H9 (cell line): ENCODE results near the gene RNF26. TPM values are rescaled to one million over a fixed set of nuclear protein-coding genes. Genes with fewer than 3 reads are reported as not detected.

Source experiments
- DNase-seq: peaks from one replicate; pipeline ENCODE4 v3.0.0-alpha.2; 2017
- H2AFZ ChIP-seq: one replicate; pipeline ENCODE4 v1.6.1; 2013; ENCODE audit warnings: mild to moderate bottlenecking, low read length, control low read depth, moderate library complexity
- H2AK5ac ChIP-seq: 2 replicates; pipeline ENCODE4 v1.6.1; 2013; ENCODE audit warnings: low read length, control low read depth, mixed read lengths; ENCODE audit not compliant: insufficient read length
- H2BK120ac ChIP-seq: one replicate; pipeline ENCODE4 v1.6.1; 2013; ENCODE audit warnings: low read depth, mild to moderate bottlenecking, low read length, control low read depth, inconsistent platforms; ENCODE audit not compliant: poor library complexity, severe bottlenecking
- H2BK12ac ChIP-seq: 2 replicates; pipeline ENCODE4 v1.6.1; 2013; ENCODE audit warnings: low read length, control low read depth, mixed read lengths, low read depth; ENCODE audit not compliant: insufficient read length
- H2BK15ac ChIP-seq: 2 replicates; pipeline ENCODE4 v1.6.1; 2013; ENCODE audit warnings: low read depth, low read length, control low read depth
- H2BK20ac ChIP-seq: one replicate; pipeline ENCODE4 v1.6.1; 2013; ENCODE audit warnings: low read depth, mild to moderate bottlenecking, low read length, control low read depth, inconsistent platforms; ENCODE audit not compliant: poor library complexity, severe bottlenecking
- H2BK5ac ChIP-seq: 2 replicates; pipeline ENCODE4 v1.6.1; 2013; ENCODE audit warnings: low read length, control low read depth, mixed read lengths; ENCODE audit not compliant: insufficient read length
- H3K14ac ChIP-seq: 2 replicates; pipeline ENCODE4 v1.6.1; 2013; ENCODE audit warnings: low read length, control low read depth; ENCODE audit not compliant: insufficient read depth
- H3K18ac ChIP-seq: 2 replicates; pipeline ENCODE4 v1.6.1; 2013; ENCODE audit warnings: low read depth, mild to moderate bottlenecking, mixed read lengths, low read length, control low read depth; ENCODE audit not compliant: insufficient read length
- H3K23ac ChIP-seq: 2 replicates; pipeline ENCODE4 v1.6.1; 2013; ENCODE audit warnings: low read length, control low read depth, mixed read lengths, low read depth; ENCODE audit not compliant: insufficient read length
- H3K23me2 ChIP-seq: 2 replicates; pipeline ENCODE4 v1.6.1; 2013; ENCODE audit warnings: low read depth, mild to moderate bottlenecking, mixed read lengths, low read length, control low read depth; ENCODE audit not compliant: insufficient read length, poor library complexity, severe bottlenecking
- H3K27ac ChIP-seq: 2 replicates; pipeline ENCODE4 v1.5.1; 2013; ENCODE audit warnings: low read length, control low read depth, mixed read lengths, low read depth; ENCODE audit not compliant: insufficient read length
- H3K27me3 ChIP-seq: 2 replicates; pipeline ENCODE4 v1.6.1; 2013; ENCODE audit warnings: low read length, control low read depth, inconsistent platforms; ENCODE audit not compliant: insufficient read depth
- H3K4ac ChIP-seq: 2 replicates; pipeline ENCODE4 v1.6.1; 2013; ENCODE audit warnings: low read depth, mild to moderate bottlenecking, control low read depth, inconsistent platforms, low read length, moderate library complexity
- H3K4me1 ChIP-seq: 2 replicates; pipeline ENCODE4 v1.6.1; 2013; ENCODE audit warnings: low read length, control low read depth, inconsistent platforms; ENCODE audit not compliant: insufficient read depth
- H3K4me2 ChIP-seq: 2 replicates; pipeline ENCODE4 v1.6.1; 2013; ENCODE audit warnings: low read length, control low read depth, mixed read lengths; ENCODE audit not compliant: insufficient read length, insufficient read depth
- H3K56ac ChIP-seq: 2 replicates; pipeline ENCODE4 v1.6.1; 2013; ENCODE audit warnings: low read depth, mild to moderate bottlenecking, mixed read lengths, low read length, control low read depth; ENCODE audit not compliant: insufficient read length
- H3K79me1 ChIP-seq: 2 replicates; pipeline ENCODE4 v1.6.1; 2013; ENCODE audit warnings: low read depth, mild to moderate bottlenecking, moderate library complexity, low read length, control low read depth, inconsistent platforms; ENCODE audit not compliant: insufficient read depth, poor library complexity, severe bottlenecking
- H3K79me2 ChIP-seq: 2 replicates; pipeline ENCODE4 v1.6.1; 2013; ENCODE audit warnings: low read length, control low read depth, inconsistent platforms; ENCODE audit not compliant: insufficient read depth
- H3K9ac ChIP-seq: 2 replicates; pipeline ENCODE4 v1.6.1; 2013; ENCODE audit warnings: low read length, control low read depth, mixed read lengths; ENCODE audit not compliant: insufficient read length; ENCODE audit errors: extremely low read depth
- H3K9me3 ChIP-seq: one replicate; pipeline ENCODE4 v1.6.1; 2013; ENCODE audit warnings: low read depth, low read length, inconsistent platforms; ENCODE audit not compliant: control insufficient read depth
- H3T11ph ChIP-seq: one replicate; pipeline ENCODE4 v1.6.1; 2013; ENCODE audit warnings: mild to moderate bottlenecking, low read length, control low read depth, inconsistent platforms
- H4K20me1 ChIP-seq: one replicate; pipeline ENCODE4 v1.6.1; 2013; ENCODE audit not compliant: control insufficient read depth, insufficient read length, insufficient read depth
- H4K5ac ChIP-seq: 2 replicates; pipeline ENCODE4 v1.6.1; 2013; ENCODE audit warnings: low read depth, mild to moderate bottlenecking, mixed read lengths, low read length, control low read depth; ENCODE audit not compliant: insufficient read length
- H4K8ac ChIP-seq: replicated peaks from 2 replicates; pipeline ENCODE4 v1.6.1; 2013; ENCODE audit warnings: low read length, control low read depth, mixed read lengths, low read depth; ENCODE audit not compliant: insufficient read length
- H4K91ac ChIP-seq: 2 replicates; pipeline ENCODE4 v1.6.1; 2013; ENCODE audit warnings: low read depth, mild to moderate bottlenecking, moderate library complexity, mixed read lengths, low read length, control low read depth; ENCODE audit not compliant: insufficient read length
- H3K27ac Mint-ChIP-seq, 3 experiments: 2 replicates in 2 of 3; 3 replicates in 1 of 3; pipeline ENCODE4 v1.8.0; 2020 to 2021; ENCODE audit warnings: mixed read lengths in 3 of 3, mild to moderate bottlenecking in 1 of 3, moderate library complexity in 1 of 3
- H3K27me3 Mint-ChIP-seq: 2 replicates; pipeline ENCODE4 v1.8.0; 2021; ENCODE audit warnings: low read depth, mild to moderate bottlenecking, moderate library complexity, mixed read lengths
- H3K36me3 Mint-ChIP-seq, 3 experiments: 2 replicates in 2 of 3; 3 replicates in 1 of 3; pipeline ENCODE4 v1.8.0; 2020 to 2021; ENCODE audit warnings: low read depth in 3 of 3, mixed read lengths in 3 of 3; ENCODE audit not compliant: insufficient read depth in 1 of 3
- H3K4me1 Mint-ChIP-seq, 2 experiments: 2 replicates each; pipeline ENCODE4 v1.8.0; 2020; ENCODE audit warnings: mixed read lengths in 2 of 2
- H3K4me3 Mint-ChIP-seq, 2 experiments: 2 replicates in 1 of 2; 3 replicates in 1 of 2; pipeline ENCODE4 v1.8.0; 2020 to 2021; ENCODE audit warnings: mild to moderate bottlenecking in 2 of 2, mixed read lengths in 2 of 2, moderate library complexity in 1 of 2
- H3K9me3 Mint-ChIP-seq, 2 experiments: 2 replicates in 1 of 2; 3 replicates in 1 of 2; pipeline ENCODE4 v1.8.0; 2020; ENCODE audit warnings: mild to moderate bottlenecking in 2 of 2, mixed read lengths in 2 of 2, moderate library complexity in 1 of 2
- CTCF ChIP-seq: fragments of 200-600 bp; sonication (generic); conservative IDR thresholded peaks from 3 replicates; pipeline ENCODE4 v1.8.0; 2021; ENCODE audit warnings: antibody characterized with exemption, mild to moderate bottlenecking
- WGBS: extraction: QIAGEN DNeasy Blood & Tissue Kit; methylation state at CpG from one replicate; pipeline ENCODE4 v1.1.7; 2013; ENCODE audit warnings: missing lambda C conversion rate, low lambda C conversion rate, mixed read lengths; ENCODE audit not compliant: insufficient read length; ENCODE audit errors: extremely low coverage; 5-methylcytosine and 5-hydroxymethylcytosine counted together
- total RNA-seq: library from RNA; stranded (reverse); gene quantifications from 2 replicates; pipeline ENCODE4 v1.2.1, GENCODE V29; 2021

Gene RNF26
- total RNA-seq, 1 experiment from 2014 or later = 57.6 TPM

- Mint-ChIP-seq H3K27ac (no peak overlapping the region), H3K4me3 (peak overlapping the region; percentile 18 to 47; a peak in 3 of 5 replicates), H3K27me3 (peaks cover 50% of the 10 kb centered on the region), H3K36me3 (peaks cover 13 to 27% (median 24%) of the 10 kb centered on the region in 3 experiments; a peak in 6 of 7 replicates), H3K9me3 (no peaks in the 10 kb centered on the region), H3K4me1 (peaks cover 38 to 40% of the 10 kb centered on the region in 2 experiments)
- no peaks in the 10 kb centered on the region for H3K79me2 ChIP-seq
- no peak for DNase-seq
- no peak overlapping the region for H2BK5ac ChIP-seq
- no peaks in the 10 kb centered on the region for H3K27me3 ChIP-seq
- H3K23ac ChIP-seq = no peak overlapping the region
- no peak overlapping the region for H3K56ac ChIP-seq
- no peak overlapping the region for H2BK120ac ChIP-seq
- H3K4me2 ChIP-seq = peak overlapping the region; percentile 65
- no peak for TF ChIP-seq CTCF
- H3K79me1 ChIP-seq = no peaks in the 10 kb centered on the region
- no peak overlapping the region for H3K18ac ChIP-seq
- H3K4me1 ChIP-seq = peaks cover 7% of the 10 kb centered on the region
- no peak overlapping the region for H4K91ac ChIP-seq
- H3K4ac ChIP-seq = no peak overlapping the region
- no CpG with 5 or more reads among the region's 13 CpGs for WGBS
- no peak overlapping the region for H2BK15ac ChIP-seq
- no peak overlapping the region for H3K27ac ChIP-seq
- H2BK12ac ChIP-seq = no peak overlapping the region
- no peak overlapping the region for H2AK5ac ChIP-seq
- no peak overlapping the region for H3K14ac ChIP-seq
- H3K23me2 ChIP-seq = peaks cover 6% of the 10 kb centered on the region
- H4K8ac ChIP-seq = no peak overlapping the region
- H3K9ac ChIP-seq = no peak overlapping the region
- H3T11ph ChIP-seq = no peak overlapping the region
- no peak overlapping the region for H4K5ac ChIP-seq
- H2BK20ac ChIP-seq = no peak overlapping the region
- H4K20me1 ChIP-seq = peaks cover 4% of the 10 kb centered on the region
- H3K9me3 ChIP-seq = no peaks in the 10 kb centered on the region
- H2AFZ ChIP-seq = no peak overlapping the region
Observed at GRCh38 chr11:119357074-119357473, 22.7 kb downstream of the RNF26 start.
